Astrocyte (in vitro differentiated cells and primary cell): ENCODE data around the gene BMP7. TPM values are rescaled to one million over a fixed set of nuclear protein-coding genes. Genes with fewer than 3 reads are reported as not detected.

Source experiments
- DNase-seq: peaks from one replicate; pipeline ENCODE4 v3.0.0-alpha.2; 2010; ENCODE audit warnings: low read depth
- FAIRE-seq: peaks from 2 replicates; lab custom pipeline; 2011; peaks lifted over from hg19 to GRCh38; lab: Jason Lieb, UNC
- H2AFZ ChIP-seq: 2 replicates; pipeline ENCODE4 v1.6.0; 2012; ENCODE audit warnings: low read depth, low read length, inconsistent platforms
- H3K27ac ChIP-seq: 2 replicates; pipeline ENCODE4 v1.5.1; 2011; ENCODE audit warnings: low read depth, low read length, inconsistent platforms
- H3K27me3 ChIP-seq: 2 replicates; pipeline ENCODE4 v1.6.0; 2011; ENCODE audit warnings: low read length, inconsistent platforms; ENCODE audit not compliant: insufficient read depth
- H3K36me3 ChIP-seq: 2 replicates; pipeline ENCODE4 v1.5.1; 2011; ENCODE audit warnings: low read length, inconsistent platforms; ENCODE audit not compliant: insufficient read depth
- H3K4me1 ChIP-seq: 2 replicates; pipeline ENCODE4 v1.5.1; 2011; ENCODE audit warnings: low read length, inconsistent platforms; ENCODE audit not compliant: insufficient read depth
- H3K4me2 ChIP-seq: 2 replicates; pipeline ENCODE4 v1.6.0; 2012; ENCODE audit warnings: low read length, inconsistent platforms
- H3K4me3 ChIP-seq: 2 replicates; pipeline ENCODE4 v1.5.1; 2011; ENCODE audit warnings: low read depth, mild to moderate bottlenecking, low read length, inconsistent platforms; ENCODE audit not compliant: insufficient read depth
- H3K79me2 ChIP-seq: 2 replicates; pipeline ENCODE4 v1.6.0; 2012; ENCODE audit warnings: mild to moderate bottlenecking, low read length, inconsistent platforms; ENCODE audit not compliant: insufficient read depth
- H3K9ac ChIP-seq: 2 replicates; pipeline ENCODE4 v1.6.0; 2012; ENCODE audit warnings: mild to moderate bottlenecking, low read length, inconsistent platforms
- H3K9me3 ChIP-seq: 2 replicates; pipeline ENCODE4 v1.5.1; 2012; ENCODE audit warnings: low read depth, mild to moderate bottlenecking, low read length, inconsistent platforms; ENCODE audit not compliant: insufficient read depth
- H4K20me1 ChIP-seq: 2 replicates; pipeline ENCODE4 v1.6.0; 2012; ENCODE audit warnings: low read length, inconsistent platforms; ENCODE audit not compliant: insufficient read depth
- H3K27ac Mint-ChIP-seq: one replicate; pipeline ENCODE4 v1.8.0; 2021; ENCODE audit warnings: mild to moderate bottlenecking, mixed read lengths; ENCODE audit not compliant: unreplicated experiment
- H3K27me3 Mint-ChIP-seq: one replicate; pipeline ENCODE4 v1.8.0; 2021; ENCODE audit warnings: low read depth, mixed read lengths; ENCODE audit not compliant: unreplicated experiment
- H3K36me3 Mint-ChIP-seq: one replicate; pipeline ENCODE4 v1.8.0; 2021; ENCODE audit warnings: low read depth, mixed read lengths; ENCODE audit not compliant: unreplicated experiment
- H3K4me1 Mint-ChIP-seq: one replicate; pipeline ENCODE4 v1.8.0; 2021; ENCODE audit warnings: low read depth, mixed read lengths; ENCODE audit not compliant: unreplicated experiment
- H3K4me3 Mint-ChIP-seq: one replicate; pipeline ENCODE4 v1.8.0; 2021; ENCODE audit warnings: mild to moderate bottlenecking, moderate library complexity, mixed read lengths; ENCODE audit not compliant: unreplicated experiment
- H3K9me3 Mint-ChIP-seq: one replicate; pipeline ENCODE4 v1.8.0; 2021; ENCODE audit warnings: mild to moderate bottlenecking, mixed read lengths; ENCODE audit not compliant: unreplicated experiment
- CTCF ChIP-seq: IDR thresholded peaks from 2 replicates; pipeline ENCODE4 v1.5.1; 2011; ENCODE audit warnings: low read depth, mild to moderate bottlenecking, inconsistent platforms, low read length, moderate library complexity; ENCODE audit not compliant: insufficient read depth
- EZH2 ChIP-seq: IDR thresholded peaks from 2 replicates; pipeline ENCODE4 v1.6.1; 2012; ENCODE audit warnings: mild to moderate bottlenecking, low read length, inconsistent platforms; ENCODE audit not compliant: insufficient read depth
- total RNA-seq: library from RNA; stranded (reverse); gene quantifications from 2 replicates; pipeline ENCODE4 v1.2.1, GENCODE V29; 2021

BMP7 gene
- total RNA-seq, 1 donor from 2014 or later = 15.3 TPM

- Histone ChIP-seq H3K27ac (no peak overlapping the region), H3K9ac (no peak overlapping the region), H3K4me2 (peak overlapping the region; percentile 55), H3K79me2 (no peaks in the 10 kb centered on the region), H3K4me3 (no peak overlapping the region), H2AFZ (peak overlapping the region; percentile 54), H3K36me3 (no peaks in the 10 kb centered on the region), H3K9me3 (no peaks in the 10 kb centered on the region), H4K20me1 (no peaks in the 10 kb centered on the region), H3K27me3 (peaks cover 15% of the 10 kb centered on the region), H3K4me1 (peaks cover 8% of the 10 kb centered on the region)
- TF ChIP-seq CTCF (no peak), EZH2 (no peak)
- no peaks in the 10 kb centered on the region for H3K9me3 Mint-ChIP-seq
- peak overlapping the region; percentile 75 for H3K27ac Mint-ChIP-seq
- H3K4me1 Mint-ChIP-seq = peaks cover 27% of the 10 kb centered on the region
- DNase-seq (no peak), FAIRE-seq (no peak)
- H3K36me3 Mint-ChIP-seq = no peaks in the 10 kb centered on the region
- peak overlapping the region; percentile 28 for H3K4me3 Mint-ChIP-seq
- no peaks in the 10 kb centered on the region for H3K27me3 Mint-ChIP-seq
These were observed 15.1 kb downstream of the BMP7 start for GRCh38 chr20:57251344-57251743.

GRCh38 chr20:57250607-57251343, 15.7 kb downstream of the BMP7 start:
- DNase-seq = no peak
- Mint-ChIP-seq H3K4me1 (peaks cover 27% of the 10 kb centered on the region), H3K9me3 (no peaks in the 10 kb centered on the region), H3K36me3 (no peaks in the 10 kb centered on the region), H3K27me3 (no peaks in the 10 kb centered on the region), H3K4me3 (no peak overlapping the region), H3K27ac (peak overlapping the region; percentile 75)
- H3K4me1 ChIP-seq = peaks cover 8% of the 10 kb centered on the region
- peaks cover 9% of the 10 kb centered on the region for H3K27me3 ChIP-seq
- H3K9me3 ChIP-seq = no peaks in the 10 kb centered on the region
- TF ChIP-seq EZH2 = no peak
- H3K27ac ChIP-seq = no peak overlapping the region
- no peaks in the 10 kb centered on the region for H3K79me2 ChIP-seq
- H3K4me3 ChIP-seq = no peak overlapping the region
- peak overlapping the region; percentile 55 for H3K4me2 ChIP-seq
- FAIRE-seq = no peak
- H4K20me1 ChIP-seq = no peaks in the 10 kb centered on the region
- no peaks in the 10 kb centered on the region for H3K36me3 ChIP-seq
- H3K9ac ChIP-seq = no peak overlapping the region
- peak overlapping the region; percentile 54 for H2AFZ ChIP-seq

GRCh38 chr20:57249772-57250171, 16.7 kb downstream of the BMP7 start:
- Mint-ChIP-seq H3K4me1 (peaks cover 27% of the 10 kb centered on the region), H3K27me3 (no peaks in the 10 kb centered on the region), H3K4me3 (no peak overlapping the region), H3K9me3 (no peaks in the 10 kb centered on the region), H3K36me3 (no peaks in the 10 kb centered on the region), H3K27ac (peak overlapping the region; percentile 34)
- TF ChIP-seq EZH2 (no peak), CTCF (no peak)
- H3K36me3 ChIP-seq = no peaks in the 10 kb centered on the region
- no peak overlapping the region for H2AFZ ChIP-seq
- H3K4me1 ChIP-seq = peaks cover 8% of the 10 kb centered on the region
- no peak overlapping the region for H3K4me2 ChIP-seq
- H3K9me3 ChIP-seq = no peaks in the 10 kb centered on the region
- DNase-seq = no peak
- no peak overlapping the region for H3K4me3 ChIP-seq
- no peak for FAIRE-seq
- H3K27me3 ChIP-seq = peaks cover 7% of the 10 kb centered on the region
- no peak overlapping the region for H3K27ac ChIP-seq
- no peaks in the 10 kb centered on the region for H4K20me1 ChIP-seq
- no peak overlapping the region for H3K9ac ChIP-seq
- H3K79me2 ChIP-seq = no peaks in the 10 kb centered on the region
